WTC11 (cell line): ENCODE results near the gene TNFAIP8L1. TPM values are rescaled to one million over a fixed set of nuclear protein-coding genes. Genes with fewer than 3 reads are reported as not detected.

Experiments used
- ATAC-seq: fragments of 200-7000 bp; cut with Tn5 transposase; 2 replicates; pipeline ENCODE4 v1.10.0; 2021; ENCODE audit warnings: mild to moderate bottlenecking, moderate library complexity
- CTCF ChIA-PET: fragments of 300-600 bp; sonication (Branson Sonifier 250); formaldehyde crosslinking; loops from one replicate; lab custom pipeline; 2021; ENCODE audit warnings: antibody characterized with exemption; lab: Charles Lee
- POLR2A ChIA-PET: fragments of 350-600 bp; sonication (Branson Sonifier 250); formaldehyde crosslinking; loops from one replicate; lab custom pipeline; 2021; ENCODE audit warnings: antibody characterized with exemption; lab: Charles Lee
- DNase-seq: peaks from one replicate; pipeline ENCODE4 v3.0.0; 2021; ENCODE audit warnings: low spot score
- H3K27ac Mint-ChIP-seq: 2 replicates; pipeline ENCODE4 v1.8.0; 2021; ENCODE audit warnings: mixed read lengths
- H3K27me3 Mint-ChIP-seq: 2 replicates; pipeline ENCODE4 v1.8.0; 2021; ENCODE audit warnings: low read depth, mild to moderate bottlenecking, moderate library complexity, mixed read lengths
- H3K36me3 Mint-ChIP-seq: 2 replicates; pipeline ENCODE4 v1.8.0; 2021; ENCODE audit warnings: mixed read lengths
- H3K4me1 Mint-ChIP-seq: 2 replicates; pipeline ENCODE4 v1.8.0; 2022; ENCODE audit warnings: mixed read lengths
- H3K4me3 Mint-ChIP-seq: 2 replicates; pipeline ENCODE4 v1.8.0; 2021; ENCODE audit warnings: mild to moderate bottlenecking, moderate library complexity, mixed read lengths
- H3K9me3 Mint-ChIP-seq: 2 replicates; pipeline ENCODE4 v1.8.0; 2021; ENCODE audit warnings: mixed read lengths
- CBFB ChIP-seq: sonication (generic); formaldehyde crosslinking; IDR thresholded peaks from 2 replicates; pipeline ENCODE4 v1.8.1; 2022; ENCODE audit warnings: mild to moderate bottlenecking, low read depth, missing genetic modification reagents
- CDX4 ChIP-seq: fragments of 250-450 bp; sonication (Bioruptor Pico); IDR thresholded peaks from 2 replicates; pipeline ENCODE4 v1.9.0; 2021; ENCODE audit warnings: moderate library complexity, mild to moderate bottlenecking, inconsistent platforms, borderline replicate concordance
- CTCF ChIP-seq: fragments of 200-600 bp; IDR thresholded peaks from 2 replicates; pipeline ENCODE4 v1.8.0; 2022; ENCODE audit warnings: antibody characterized with exemption
- ELF4 ChIP-seq: sonication (generic); formaldehyde crosslinking; IDR thresholded peaks from 2 replicates; pipeline ENCODE4 v1.8.1; 2022; ENCODE audit warnings: low read depth, mild to moderate bottlenecking, moderate library complexity, missing genetic modification reagents
- EMX1 ChIP-seq: fragments of 250-450 bp; sonication (Bioruptor Pico); IDR thresholded peaks from 2 replicates; pipeline ENCODE4 v1.8.0; 2021; ENCODE audit warnings: mild to moderate bottlenecking
- GABPB1 ChIP-seq: sonication (generic); formaldehyde crosslinking; IDR thresholded peaks from 2 replicates; pipeline ENCODE4 v1.8.1; 2023; ENCODE audit warnings: mild to moderate bottlenecking, missing genetic modification reagents
- GTF2I ChIP-seq: fragments of 250-450 bp; sonication (Bioruptor Pico); conservative IDR thresholded peaks from 2 replicates; pipeline ENCODE4 v1.4.0; 2021; ENCODE audit warnings: mild to moderate bottlenecking
- IRF2 ChIP-seq: sonication (generic); formaldehyde crosslinking; IDR thresholded peaks from 2 replicates; pipeline ENCODE4 v1.8.0; 2022; ENCODE audit warnings: low read depth, missing genetic modification reagents, borderline replicate concordance
- JUN ChIP-seq: sonication (generic); formaldehyde crosslinking; IDR thresholded peaks from 2 replicates; pipeline ENCODE4 v1.8.0; 2023; ENCODE audit warnings: mild to moderate bottlenecking, missing genetic modification reagents
- MLX ChIP-seq: sonication (generic); formaldehyde crosslinking; IDR thresholded peaks from 2 replicates; pipeline ENCODE4 v1.8.1; 2023; ENCODE audit warnings: mild to moderate bottlenecking, missing genetic modification reagents, moderate library complexity
- MXD4 ChIP-seq: fragments of 250-450 bp; sonication (Bioruptor Pico); IDR thresholded peaks from 2 replicates; pipeline ENCODE4 v1.8.0; 2021; ENCODE audit warnings: mild to moderate bottlenecking, moderate library complexity, borderline replicate concordance
- MYBL2 ChIP-seq: sonication (generic); formaldehyde crosslinking; IDR thresholded peaks from 2 replicates; pipeline ENCODE4 v1.8.1; 2023; ENCODE audit warnings: mild to moderate bottlenecking, moderate library complexity, missing genetic modification reagents
- NFE2L1 ChIP-seq: sonication (generic); formaldehyde crosslinking; IDR thresholded peaks from 2 replicates; pipeline ENCODE4 v1.8.1; 2023; ENCODE audit warnings: missing genetic modification reagents
- RORB ChIP-seq: fragments of 250-450 bp; sonication (Bioruptor Pico); IDR thresholded peaks from 2 replicates; pipeline ENCODE4 v1.9.0; 2021; ENCODE audit warnings: mild to moderate bottlenecking
- STAT6 ChIP-seq: sonication (generic); formaldehyde crosslinking; conservative IDR thresholded peaks from 2 replicates; pipeline ENCODE4 v1.8.1; 2023; ENCODE audit warnings: mild to moderate bottlenecking, low read depth, missing genetic modification reagents, moderate library complexity
- TCF7 ChIP-seq: sonication (generic); formaldehyde crosslinking; IDR thresholded peaks from 2 replicates; pipeline ENCODE4 v1.8.0; 2022; ENCODE audit warnings: mild to moderate bottlenecking, low read depth, missing genetic modification reagents, moderate library complexity
- USF2 ChIP-seq: sonication (generic); formaldehyde crosslinking; IDR thresholded peaks from 2 replicates; pipeline ENCODE4 v1.8.1; 2023; ENCODE audit warnings: mild to moderate bottlenecking, missing genetic modification reagents, moderate library complexity
- ZBTB43 ChIP-seq: sonication (generic); formaldehyde crosslinking; IDR thresholded peaks from 2 replicates; pipeline ENCODE4 v1.8.1; 2023; ENCODE audit warnings: mild to moderate bottlenecking, missing genetic modification reagents
- ZNF396 ChIP-seq: fragments of 250-450 bp; sonication (Bioruptor Pico); IDR thresholded peaks from 2 replicates; pipeline ENCODE4 v1.8.0; 2021; ENCODE audit warnings: mild to moderate bottlenecking, moderate library complexity, borderline replicate concordance
- total RNA-seq: library from RNA; stranded (reverse); gene quantifications from 3 replicates; pipeline ENCODE4 v1.2.3, GENCODE V29; 2021

The TNFAIP8L1 gene
- total RNA-seq, 1 experiment from 2014 or later = 8.7 TPM

GRCh38 chr19:4657835-4658234 is 18.5 kb downstream of the TNFAIP8L1 start:
- ATAC-seq (no peak), DNase-seq (no peak)
- no peaks in the 10 kb centered on the region for H3K4me1 Mint-ChIP-seq
- H3K36me3 Mint-ChIP-seq = peaks cover 30% of the 10 kb centered on the region
- H3K27ac Mint-ChIP-seq = no peak overlapping the region
- H3K4me3 Mint-ChIP-seq = no peak overlapping the region
- ChIA-PET POLR2A (no interaction called here), CTCF (interaction anchor here (0.6 to 2.1 kb wide), 2 partner anchors 133 to 1696 kb away, joined by 4 to 8 read pairs; no protein-coding TSS in a partner anchor)
- no peak for TF ChIP-seq CTCF
- no peak for TF ChIP-seq ZBTB43 (CRISPR knock-in tag)
- TF ChIP-seq ELF4 (CRISPR knock-in tag) = no peak
- TF ChIP-seq EMX1 (CRISPR knock-in tag) = no peak
- TF ChIP-seq GTF2I (CRISPR knock-in tag) = no peak
- no peak for TF ChIP-seq RORB (CRISPR knock-in tag)
- no peak for TF ChIP-seq GABPB1 (CRISPR knock-in tag)
- TF ChIP-seq CBFB = no peak
- TF ChIP-seq USF2 (CRISPR knock-in tag) = no peak
- no peak for TF ChIP-seq MYBL2
- TF ChIP-seq STAT6 (CRISPR knock-in tag) = no peak
- no peak for TF ChIP-seq JUN (CRISPR knock-in tag)
- TF ChIP-seq ZNF396 = no peak
- no peak for TF ChIP-seq IRF2
- no peak for TF ChIP-seq CDX4 (CRISPR knock-in tag)
- no peak for TF ChIP-seq TCF7 (CRISPR knock-in tag)
- no peak for TF ChIP-seq NFE2L1 (CRISPR knock-in tag)
- TF ChIP-seq MLX = no peak
- no peaks in the 10 kb centered on the region; the same call in 1 of the 2 replicates for H3K9me3 Mint-ChIP-seq
- no peaks in the 10 kb centered on the region for H3K27me3 Mint-ChIP-seq

- no peaks in the 10 kb centered on the region for H3K27me3 Mint-ChIP-seq
- H3K4me1 Mint-ChIP-seq = no peaks in the 10 kb centered on the region
- ChIA-PET CTCF (interaction anchor here (0.6 to 1.4 kb wide), 8 partner anchors 10 to 135 kb away, joined by 3 to 5 read pairs (median 4); partner anchors contain the start of gene FEM1A), POLR2A (interaction anchor here (0.6 kb wide), 1 partner anchor 13 kb away, joined by 3 read pairs; no protein-coding TSS in a partner anchor)
- H3K36me3 Mint-ChIP-seq = peaks cover 30% of the 10 kb centered on the region
- peak; percentile 72 for DNase-seq
- no peak overlapping the region for H3K27ac Mint-ChIP-seq
- no peaks in the 10 kb centered on the region; the same call in 1 of the 2 replicates for H3K9me3 Mint-ChIP-seq
- H3K4me3 Mint-ChIP-seq = no peak overlapping the region
- ATAC-seq = peak; percentile 95
- TF ChIP-seq MXD4 (CRISPR knock-in tag) (no peak), GTF2I (CRISPR knock-in tag) (peak; percentile 65; the same call in 1 of the 2 replicates)
Measured at GRCh38 chr19:4660181-4660791, 21.0 kb downstream of the TNFAIP8L1 start.
